Measurements from ENCODE around the gene ADGRA3.

The ADGRA3 gene

GRCh38 chr4:22356987-22357596 is 158.8 kb downstream of the ADGRA3 start:
- DNase-seq (ENCODE audit: low read depth) = no peak

- no peak for DNase-seq (ENCODE audit: low read depth)
Observed at GRCh38 chr4:22348410-22348809, 167.5 kb downstream of the ADGRA3 start.

- DNase-seq (ENCODE audit: low read depth) = no peak
Observed at GRCh38 chr4:22345678-22346077, 170.2 kb downstream of the ADGRA3 start.

- no peak for DNase-seq (ENCODE audit: low read depth)
Observed at GRCh38 chr4:22345055-22345454, 170.8 kb downstream of the ADGRA3 start.

GRCh38 chr4:22343606-22344005 is 172.3 kb downstream of the ADGRA3 start:
- DNase-seq (ENCODE audit: low read depth) = no peak

GRCh38 chr4:22339491-22339890 is 176.4 kb downstream of the ADGRA3 start:
- no peak for DNase-seq (ENCODE audit: low read depth)

GRCh38 chr4:22338796-22339195 is 177.1 kb downstream of the ADGRA3 start:
- DNase-seq (ENCODE audit: low read depth) = no peak

All from activated T-helper 9 cell treated with anti-CD3 and anti-CD28 coated beads, Interleukin-2, amount 50 U/mL, for 16 hours (primary cell).